ENCODE measurements around the gene RNU5D-1. TPM values are rescaled to one million over a fixed set of nuclear protein-coding genes. Genes with fewer than 3 reads are reported as not detected.

The RNU5D-1 gene
- total and polyA plus RNA-seq, 10 of the 15 experiments (the other 5 are each of a cell fraction or from before 2014, with no cell fraction given): not detected

DNA sequence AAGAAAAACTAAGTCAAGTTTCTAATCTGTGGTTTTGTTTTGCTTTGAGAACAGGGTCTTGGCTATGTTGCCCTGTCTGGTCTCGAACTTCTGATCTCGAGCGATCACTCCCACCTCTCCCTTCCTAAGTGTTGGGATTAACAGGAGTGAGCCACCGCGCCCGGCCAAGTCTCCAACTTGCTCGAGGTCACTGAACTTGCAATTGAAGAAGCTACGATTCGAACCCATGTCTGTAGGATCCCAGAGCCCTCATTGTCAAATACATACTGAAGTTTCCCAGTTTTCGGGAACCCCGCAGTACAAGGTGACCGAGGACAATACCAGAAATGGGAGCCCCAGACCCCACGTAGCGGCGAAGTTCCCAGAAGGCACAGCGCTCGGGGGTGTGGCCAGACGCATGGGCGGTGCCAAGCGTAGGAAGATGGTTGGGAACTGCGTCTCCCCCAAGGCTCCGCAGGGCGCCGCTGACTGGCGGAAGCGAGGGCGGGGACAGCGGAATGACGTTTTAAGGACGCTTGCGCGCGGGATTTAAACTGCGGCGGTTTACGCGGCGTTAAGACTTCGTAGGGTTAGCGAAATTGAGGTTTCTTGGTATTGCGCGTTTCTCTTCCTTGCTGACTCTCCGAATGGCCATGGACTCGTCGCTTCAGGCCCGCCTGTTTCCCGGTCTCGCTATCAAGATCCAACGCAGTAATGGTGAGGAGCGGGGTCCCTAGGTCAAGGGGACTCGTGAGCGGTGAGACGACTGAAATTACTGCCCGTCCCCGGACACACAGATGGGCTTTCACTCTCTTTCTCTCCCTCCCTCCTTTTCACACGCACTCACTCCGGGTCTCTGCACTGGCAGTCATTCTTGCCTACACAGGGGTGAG, 8.6 kb upstream of the RNU5D-1 start, which contains the start of gene KIF2C (continued):
- TF ChIP-seq JUND (IDR thresholded peaks at IDR 0.05; ENCODE audit: low read depth, low read length): no peak
- TF ChIP-seq EZH2 (IDR thresholded peaks at IDR 0.05; ENCODE audit: borderline replicate concordance, control insufficient read depth, low read depth, low read length): no peak
- no peak for TF ChIP-seq MEF2B (IDR thresholded peaks at IDR 0.05; ENCODE audit: partially characterized antibody, poor library complexity, severe bottlenecking)
- TF ChIP-seq CREM (IDR thresholded peaks at IDR 0.05; ENCODE audit: low read depth): peak; percentile 95
- peak; percentile 49; the same call in 1 of the 2 replicates for TF ChIP-seq NFYB (IDR thresholded peaks at IDR 0.05; ENCODE audit: insufficient read depth, low read depth, low read length)
- TF ChIP-seq SMC3 (IDR thresholded peaks at IDR 0.05; ENCODE audit: borderline replicate concordance, low read length): no peak
- TF ChIP-seq ZNF207 (IDR thresholded peaks at IDR 0.05; ENCODE audit: borderline replicate concordance): peak; percentile 74; the same call in 1 of the 2 replicates
- no peak for TF ChIP-seq RCOR1 (conservative IDR thresholded peaks at IDR 0.05; ENCODE audit: low read depth, low read length)
- TF ChIP-seq, protein P1, sequence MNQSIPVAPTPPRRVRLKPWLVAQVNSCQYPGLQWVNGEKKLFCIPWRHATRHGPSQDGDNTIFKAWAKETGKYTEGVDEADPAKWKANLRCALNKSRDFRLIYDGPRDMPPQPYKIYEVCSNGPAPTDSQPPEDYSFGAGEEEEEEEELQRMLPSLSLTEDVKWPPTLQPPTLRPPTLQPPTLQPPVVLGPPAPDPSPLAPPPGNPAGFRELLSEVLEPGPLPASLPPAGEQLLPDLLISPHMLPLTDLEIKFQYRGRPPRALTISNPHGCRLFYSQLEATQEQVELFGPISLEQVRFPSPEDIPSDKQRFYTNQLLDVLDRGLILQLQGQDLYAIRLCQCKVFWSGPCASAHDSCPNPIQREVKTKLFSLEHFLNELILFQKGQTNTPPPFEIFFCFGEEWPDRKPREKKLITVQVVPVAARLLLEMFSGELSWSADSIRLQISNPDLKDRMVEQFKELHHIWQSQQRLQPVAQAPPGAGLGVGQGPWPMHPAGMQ (IDR thresholded peaks at IDR 0.05; ENCODE audit: borderline replicate concordance): peak; percentile 53; the same call in 1 of the 2 replicates
- peak; percentile 97 for TF ChIP-seq CREB1 (IDR thresholded peaks at IDR 0.05; ENCODE audit: low read depth)
- peak; percentile 71; the same call in 1 of the 2 replicates for TF ChIP-seq TAF1 (IDR thresholded peaks at IDR 0.05; ENCODE audit: borderline replicate concordance, low read depth, low read length)
- no peak for TF ChIP-seq JUNB (IDR thresholded peaks at IDR 0.05)
- TF ChIP-seq SMAD5 (IDR thresholded peaks at IDR 0.05; ENCODE audit: low read depth): peak; percentile 92
- TF ChIP-seq, protein P2, sequence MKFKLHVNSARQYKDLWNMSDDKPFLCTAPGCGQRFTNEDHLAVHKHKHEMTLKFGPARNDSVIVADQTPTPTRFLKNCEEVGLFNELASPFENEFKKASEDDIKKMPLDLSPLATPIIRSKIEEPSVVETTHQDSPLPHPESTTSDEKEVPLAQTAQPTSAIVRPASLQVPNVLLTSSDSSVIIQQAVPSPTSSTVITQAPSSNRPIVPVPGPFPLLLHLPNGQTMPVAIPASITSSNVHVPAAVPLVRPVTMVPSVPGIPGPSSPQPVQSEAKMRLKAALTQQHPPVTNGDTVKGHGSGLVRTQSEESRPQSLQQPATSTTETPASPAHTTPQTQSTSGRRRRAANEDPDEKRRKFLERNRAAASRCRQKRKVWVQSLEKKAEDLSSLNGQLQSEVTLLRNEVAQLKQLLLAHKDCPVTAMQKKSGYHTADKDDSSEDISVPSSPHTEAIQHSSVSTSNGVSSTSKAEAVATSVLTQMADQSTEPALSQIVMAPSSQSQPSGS (IDR thresholded peaks at IDR 0.05; ENCODE audit: low read length): no peak
- TF ChIP-seq NR2C2 (IDR thresholded peaks at IDR 0.05; ENCODE audit: borderline replicate concordance, control insufficient read depth, insufficient read length, low read depth): no peak
- no peak for TF ChIP-seq BRCA1 (IDR thresholded peaks at IDR 0.05; ENCODE audit: low read depth, low read length)
- TF ChIP-seq RAD51 (IDR thresholded peaks at IDR 0.05): no peak
- TF ChIP-seq, protein P3, sequence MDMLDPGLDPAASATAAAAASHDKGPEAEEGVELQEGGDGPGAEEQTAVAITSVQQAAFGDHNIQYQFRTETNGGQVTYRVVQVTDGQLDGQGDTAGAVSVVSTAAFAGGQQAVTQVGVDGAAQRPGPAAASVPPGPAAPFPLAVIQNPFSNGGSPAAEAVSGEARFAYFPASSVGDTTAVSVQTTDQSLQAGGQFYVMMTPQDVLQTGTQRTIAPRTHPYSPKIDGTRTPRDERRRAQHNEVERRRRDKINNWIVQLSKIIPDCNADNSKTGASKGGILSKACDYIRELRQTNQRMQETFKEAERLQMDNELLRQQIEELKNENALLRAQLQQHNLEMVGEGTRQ (IDR thresholded peaks at IDR 0.05; ENCODE audit: borderline replicate concordance, low read depth, low read length): no peak
- TF ChIP-seq KLF5 (IDR thresholded peaks at IDR 0.05; ENCODE audit: partially characterized antibody): peak; percentile 20
- no peak for TF ChIP-seq STAT3 (IDR thresholded peaks at IDR 0.05; ENCODE audit: low read depth, low read length)
- no peak; the same call in 1 of the 2 replicates for TF ChIP-seq EED (IDR thresholded peaks at IDR 0.05; ENCODE audit: low read depth)
- TF ChIP-seq MYB (IDR thresholded peaks at IDR 0.05; ENCODE audit: borderline replicate concordance, low read depth, low read length): no peak
- no peak for TF ChIP-seq HDAC2 (IDR thresholded peaks at IDR 0.05)
- TF ChIP-seq, protein P4, sequence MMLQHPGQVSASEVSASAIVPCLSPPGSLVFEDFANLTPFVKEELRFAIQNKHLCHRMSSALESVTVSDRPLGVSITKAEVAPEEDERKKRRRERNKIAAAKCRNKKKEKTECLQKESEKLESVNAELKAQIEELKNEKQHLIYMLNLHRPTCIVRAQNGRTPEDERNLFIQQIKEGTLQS (IDR thresholded peaks at IDR 0.05; ENCODE audit: borderline replicate concordance, extremely low read depth, low read depth, low read length): no peak
- TF ChIP-seq, protein P5, sequence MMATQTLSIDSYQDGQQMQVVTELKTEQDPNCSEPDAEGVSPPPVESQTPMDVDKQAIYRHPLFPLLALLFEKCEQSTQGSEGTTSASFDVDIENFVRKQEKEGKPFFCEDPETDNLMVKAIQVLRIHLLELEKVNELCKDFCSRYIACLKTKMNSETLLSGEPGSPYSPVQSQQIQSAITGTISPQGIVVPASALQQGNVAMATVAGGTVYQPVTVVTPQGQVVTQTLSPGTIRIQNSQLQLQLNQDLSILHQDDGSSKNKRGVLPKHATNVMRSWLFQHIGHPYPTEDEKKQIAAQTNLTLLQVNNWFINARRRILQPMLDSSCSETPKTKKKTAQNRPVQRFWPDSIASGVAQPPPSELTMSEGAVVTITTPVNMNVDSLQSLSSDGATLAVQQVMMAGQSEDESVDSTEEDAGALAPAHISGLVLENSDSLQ (IDR thresholded peaks at IDR 0.05): peak; percentile 85
- no peak for TF ChIP-seq RAD21 (IDR thresholded peaks at IDR 0.05; ENCODE audit: insufficient read depth, low read depth, low read length)
- TF ChIP-seq RBBP5 (conservative IDR thresholded peaks at IDR 0.05): no peak
